HG03066 (cell line): Measurements from ENCODE around the gene SYCP1.
"Not testable (repeated sequence)": the region's sequence is repeated elsewhere in the genome, so short reads cannot be mapped to it uniquely, and the experiment has no call there.

Experiments used
- ATAC-seq: cut with Tn5 transposase; IDR thresholded peaks from one replicate; pipeline ENCODE4 v1.9.1; 2021; ENCODE audit warnings: low read depth; ENCODE audit not compliant: unreplicated experiment

The SYCP1 gene

DNA sequence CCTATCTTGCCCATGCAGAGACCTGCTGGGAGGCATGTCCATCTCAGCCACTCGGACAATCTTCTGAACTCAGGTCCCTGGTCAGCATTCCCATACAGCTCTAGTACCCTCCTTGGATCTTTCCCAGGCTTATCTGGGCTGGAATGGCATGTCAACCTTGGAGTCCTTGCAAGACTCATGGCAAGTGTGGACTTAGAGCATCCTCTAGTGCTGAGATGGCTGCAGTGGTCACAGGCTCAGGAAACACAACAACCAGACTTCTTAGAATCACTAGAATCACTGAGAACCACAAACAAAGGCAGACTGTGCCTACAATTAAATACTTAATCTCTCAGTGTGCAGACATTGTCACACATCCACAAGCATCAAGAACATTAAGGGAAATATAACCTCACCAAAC is 101.9 kb downstream of the SYCP1 start:
- no peak for ATAC-seq

DNA sequence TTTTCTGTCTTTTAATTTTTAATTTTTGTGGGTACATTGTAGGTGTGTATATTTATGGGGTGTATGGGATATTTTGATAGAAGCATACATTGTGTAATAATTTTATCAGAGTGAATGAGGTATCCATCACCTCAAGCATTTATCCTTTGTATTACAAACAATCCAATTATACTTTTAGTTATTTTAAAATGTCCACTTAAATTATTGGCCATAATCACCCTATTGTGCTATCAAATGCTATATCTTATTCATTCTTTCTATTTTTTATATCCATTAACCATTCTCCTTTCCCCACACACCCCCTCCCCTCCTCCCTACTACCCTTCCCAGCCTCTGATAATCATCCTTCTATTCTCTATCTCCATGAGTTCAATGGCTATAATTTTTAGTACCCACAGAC is 104.8 kb downstream of the SYCP1 start:
- no peak for ATAC-seq

DNA sequence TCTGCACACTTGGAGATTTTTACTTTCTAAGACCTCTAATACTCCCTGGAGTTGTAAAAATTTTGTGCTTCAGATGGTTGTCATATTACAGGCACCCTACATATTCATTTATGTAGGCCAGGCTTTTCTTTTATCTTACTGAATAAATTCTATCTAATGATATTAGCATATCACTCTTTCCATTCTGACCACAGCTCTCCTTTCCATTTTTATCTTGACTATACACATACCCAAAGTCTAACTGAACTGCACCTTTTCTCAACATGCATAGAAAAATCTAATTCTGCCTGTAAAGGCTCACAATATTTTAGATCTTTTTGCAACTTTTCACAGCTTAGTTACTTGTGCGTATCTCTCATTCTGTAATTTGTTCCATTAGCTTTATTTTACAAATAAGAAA is 122.2 kb downstream of the SYCP1 start:
- ATAC-seq: no peak

DNA sequence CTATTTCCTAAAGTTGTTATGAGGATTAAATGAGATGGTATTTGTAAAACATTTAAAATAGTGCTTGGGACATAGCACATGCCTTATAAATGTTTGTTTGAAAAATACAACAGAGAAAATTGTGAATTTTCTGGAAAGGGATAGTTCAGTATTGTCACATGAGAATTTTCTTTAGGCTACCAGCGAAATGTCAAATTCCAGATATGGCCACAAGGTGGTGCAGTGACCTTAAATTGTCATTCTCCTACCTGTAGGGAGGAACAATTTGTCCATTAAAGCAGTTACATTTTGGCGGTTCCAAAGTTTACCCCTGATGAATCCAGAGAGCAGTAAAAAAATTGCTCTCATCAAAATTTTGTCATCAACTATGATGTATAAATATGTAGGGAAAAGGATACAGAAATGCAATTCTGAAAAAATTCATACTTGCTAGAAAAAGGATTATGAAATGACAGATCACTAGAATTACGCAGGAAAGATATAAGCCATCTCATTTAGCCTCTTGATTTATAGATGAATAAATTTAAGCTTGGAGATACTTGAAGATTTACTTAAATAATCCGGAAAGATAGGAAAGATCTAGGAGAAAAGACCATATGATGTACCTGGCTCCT is 124.7 kb downstream of the SYCP1 start:
- no peak for ATAC-seq

DNA sequence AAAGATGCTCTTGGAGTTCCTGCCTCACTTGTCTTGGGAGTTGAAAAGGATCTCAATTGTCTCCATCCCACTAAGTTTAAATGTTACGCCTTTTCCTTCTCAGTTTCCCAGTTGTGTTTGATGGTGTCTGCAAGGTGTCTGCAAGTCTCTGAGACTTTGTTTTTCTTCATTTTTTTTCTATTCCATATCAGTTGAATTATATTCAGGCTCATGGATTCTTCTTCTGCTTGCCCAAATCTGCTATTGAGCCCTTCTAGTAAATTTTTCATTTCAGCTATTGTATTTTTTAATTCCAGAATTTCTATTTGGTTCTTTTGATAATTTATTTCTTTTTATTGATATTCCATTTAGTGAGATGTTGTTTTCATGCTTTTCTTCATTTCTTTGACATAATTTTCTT is 127.6 kb downstream of the SYCP1 start:
- ATAC-seq: no peak

DNA sequence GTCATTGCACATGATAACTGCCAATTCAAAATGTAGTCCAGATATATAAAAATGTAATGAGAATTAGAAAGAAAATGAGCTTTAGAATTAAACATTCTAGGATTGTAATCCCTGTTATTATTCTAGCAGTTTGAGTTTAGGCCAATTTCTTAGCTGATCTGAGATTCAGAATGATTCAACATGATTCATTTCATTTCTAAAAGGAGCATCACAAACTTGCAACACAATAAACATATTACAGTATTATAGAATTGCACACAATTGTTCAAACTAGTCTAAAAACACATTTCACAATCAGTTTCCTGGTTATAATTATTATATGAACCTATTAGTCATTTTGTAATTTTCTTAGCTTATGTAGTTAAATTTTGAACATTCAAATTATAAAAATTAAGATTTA is 131.6 kb downstream of the SYCP1 start:
- no peak for ATAC-seq

DNA sequence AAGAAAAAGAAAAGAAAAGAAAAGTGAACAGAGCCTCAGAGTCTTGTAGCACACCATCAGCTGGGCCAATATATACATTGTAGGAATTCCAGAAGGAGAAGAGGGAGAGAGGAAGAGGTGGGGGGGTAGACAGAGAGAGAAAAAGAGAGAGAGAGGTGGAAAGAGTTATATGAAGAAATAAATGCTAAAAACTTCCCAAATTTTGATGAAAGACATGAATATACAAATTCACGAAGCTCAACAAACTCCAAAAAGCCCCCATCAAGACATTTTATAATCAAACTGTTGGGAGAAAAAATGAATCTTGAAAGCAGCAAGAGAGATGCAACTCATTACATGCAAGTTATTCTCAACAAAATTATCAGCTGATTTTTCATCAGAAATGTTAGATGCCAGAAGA is 133.4 kb downstream of the SYCP1 start:
- ATAC-seq: no peak

DNA sequence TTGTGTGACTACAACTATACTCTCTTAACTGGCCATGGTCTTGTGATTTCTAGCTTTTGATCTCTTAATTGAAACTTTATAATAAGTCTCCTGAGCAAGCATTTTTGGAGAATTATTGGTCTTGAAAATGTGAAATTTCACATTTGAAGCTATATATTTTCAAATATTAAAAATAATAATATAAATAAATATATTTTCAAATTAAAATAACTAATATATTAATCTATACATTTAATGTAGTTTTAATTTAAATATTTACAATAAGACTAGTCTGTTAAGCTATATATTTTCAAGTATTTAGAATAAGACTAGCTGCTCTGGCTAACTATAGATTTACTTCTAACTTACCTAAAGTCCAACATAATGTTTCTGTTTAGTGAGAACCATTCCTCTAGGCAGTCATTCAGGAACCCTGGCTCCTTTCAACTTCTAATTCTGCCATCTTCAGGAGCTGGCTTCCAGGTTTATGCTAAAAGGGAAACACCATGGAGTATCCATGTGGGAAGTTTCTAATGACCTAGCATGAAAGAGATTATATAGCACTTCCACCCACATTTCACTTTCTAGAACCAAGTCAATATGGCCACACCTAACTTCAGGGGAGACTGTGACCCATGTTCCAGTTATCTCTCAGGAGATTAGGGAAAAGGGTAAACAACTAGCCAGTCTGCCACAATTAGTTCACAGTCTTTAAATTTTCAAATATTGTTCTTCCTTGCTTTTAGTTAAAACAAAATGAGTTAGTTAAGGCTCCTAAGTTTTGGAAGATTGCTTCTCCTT is 143.0 kb downstream of the SYCP1 start:
- ATAC-seq: no peak

DNA sequence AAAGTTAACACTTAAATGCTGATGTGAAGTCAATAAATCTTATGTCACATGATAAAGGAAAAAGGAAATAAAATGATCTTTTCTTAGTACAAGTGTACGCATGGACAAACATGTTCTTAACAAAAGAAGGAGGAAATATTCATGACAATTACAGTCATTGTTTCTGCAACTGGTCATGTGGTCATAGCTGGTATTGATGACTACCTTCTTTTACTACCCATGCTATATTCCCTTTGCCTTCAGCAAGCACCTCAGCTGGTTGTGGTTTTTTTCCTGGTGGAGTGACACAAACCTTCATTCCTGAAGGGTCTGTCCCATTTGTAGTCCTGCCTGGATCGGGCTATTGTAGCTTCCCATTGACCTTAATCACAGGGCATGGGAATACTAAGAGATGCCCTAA is 151.5 kb downstream of the SYCP1 start:
- no peak for ATAC-seq

DNA sequence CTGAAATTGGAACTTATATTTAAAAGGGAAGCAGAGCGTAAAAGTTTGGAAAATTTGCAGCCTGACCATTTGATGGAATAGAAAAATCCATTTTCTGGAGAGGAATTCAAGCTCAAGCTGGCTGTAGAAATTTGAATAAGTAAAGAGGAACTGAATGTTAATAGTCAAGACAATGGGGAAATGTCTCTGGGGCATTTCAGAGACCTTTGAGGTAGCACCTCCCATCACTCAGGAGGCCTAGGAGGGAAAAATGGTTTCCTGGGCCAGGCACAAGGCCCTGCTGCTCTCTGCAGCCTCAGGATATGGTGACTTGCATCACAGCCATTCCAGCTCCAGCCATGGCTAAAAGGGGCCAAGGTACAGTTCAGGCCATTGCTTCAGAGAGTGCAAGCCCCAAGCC is 157.3 kb downstream of the SYCP1 start:
- no peak for ATAC-seq

DNA sequence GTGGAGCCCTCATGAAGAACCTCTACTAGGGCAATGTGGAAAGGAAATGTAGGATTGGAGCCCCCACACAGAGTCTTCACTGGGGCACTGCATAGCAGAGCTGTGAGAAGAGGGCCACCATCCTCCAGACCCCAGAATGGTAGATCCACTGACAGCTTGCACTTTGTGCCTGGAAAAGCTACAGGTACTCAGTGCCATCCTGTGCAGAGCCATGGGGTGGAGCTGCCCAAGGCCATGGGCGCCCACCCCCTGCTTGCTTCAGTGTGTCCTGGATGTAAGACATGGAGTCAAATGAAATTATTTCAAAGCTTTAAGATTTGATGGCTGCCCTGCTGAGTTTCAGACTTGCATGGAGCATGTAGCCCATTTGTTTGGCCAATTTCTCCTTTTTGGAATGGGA is 157.8 kb downstream of the SYCP1 start:
- no peak for ATAC-seq

DNA sequence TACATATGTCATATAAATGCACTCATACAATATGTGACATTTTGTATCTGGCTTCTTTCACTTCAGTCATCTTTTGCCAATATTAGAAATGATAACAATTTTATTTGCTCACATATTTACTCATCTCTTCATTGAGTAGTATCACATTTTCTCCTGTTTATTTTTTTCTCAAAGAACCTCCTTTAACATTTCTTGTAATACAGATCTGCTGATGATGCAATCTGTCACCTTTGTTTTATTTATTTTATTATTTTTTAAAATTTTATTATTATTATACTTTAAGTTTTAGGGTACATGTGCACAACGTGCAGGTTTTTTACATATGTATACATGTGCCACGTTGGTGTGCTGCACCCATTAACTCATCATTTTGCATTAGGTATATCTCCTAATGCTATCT is 159.1 kb downstream of the SYCP1 start:
- ATAC-seq: no peak

DNA sequence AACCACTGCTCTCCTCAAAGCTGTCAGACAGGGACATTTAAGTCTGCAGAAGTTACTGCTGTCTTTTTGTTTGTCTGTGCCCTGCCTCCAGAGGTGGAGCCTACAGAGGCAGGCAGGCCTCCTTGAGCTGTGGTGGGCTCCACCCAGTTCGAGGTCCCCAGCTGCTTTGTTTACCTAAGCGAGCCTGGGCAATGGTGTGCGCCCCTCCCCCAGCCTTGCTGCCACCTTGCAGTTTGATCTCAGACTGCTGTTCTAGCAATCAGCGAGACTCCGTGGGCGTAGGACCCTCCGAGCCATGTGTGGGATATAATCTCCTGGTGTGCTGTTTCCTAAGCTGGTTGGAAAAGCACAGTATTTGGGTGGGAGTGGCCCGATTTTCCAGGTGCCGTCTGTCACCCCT is 164.9 kb downstream of the SYCP1 start:
- ATAC-seq: not testable (repeated sequence)

DNA sequence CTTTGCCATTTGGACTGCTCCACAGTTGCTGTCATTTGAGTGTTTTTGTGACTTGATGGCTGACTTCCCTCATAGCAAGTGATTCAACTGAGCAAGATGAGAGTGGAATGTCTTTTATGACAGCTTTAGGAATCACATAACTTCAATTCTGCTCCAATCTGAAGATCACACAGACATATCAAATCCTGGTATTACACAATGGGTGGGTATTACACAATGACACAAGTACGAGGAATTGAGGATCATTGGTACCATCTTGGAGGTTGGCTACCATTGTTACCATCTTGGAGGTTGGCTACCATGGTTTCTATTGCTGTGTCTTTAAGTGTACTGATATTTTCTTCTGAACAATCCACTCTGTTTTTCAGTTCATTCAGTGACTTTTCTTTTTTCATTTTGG is 166.5 kb downstream of the SYCP1 start:
- no peak for ATAC-seq

DNA sequence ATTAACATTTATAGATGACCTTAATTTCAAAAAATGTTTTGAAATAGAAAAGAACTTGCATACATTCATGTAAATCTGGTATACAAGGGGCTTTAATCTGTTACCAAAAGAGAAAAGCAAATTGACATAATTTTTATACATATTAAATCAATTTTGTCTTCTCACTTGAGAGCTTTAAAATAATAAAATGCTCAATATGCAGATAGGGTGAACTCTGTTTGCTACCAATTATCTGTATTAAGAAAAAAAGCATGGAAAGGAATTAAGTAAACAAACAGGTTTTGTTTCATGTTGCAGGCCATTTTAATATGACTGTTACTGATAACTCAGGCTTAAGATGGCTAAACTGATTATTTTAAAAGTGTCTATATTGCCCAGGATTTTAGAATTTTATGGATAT is 168.9 kb downstream of the SYCP1 start:
- ATAC-seq: no peak

DNA sequence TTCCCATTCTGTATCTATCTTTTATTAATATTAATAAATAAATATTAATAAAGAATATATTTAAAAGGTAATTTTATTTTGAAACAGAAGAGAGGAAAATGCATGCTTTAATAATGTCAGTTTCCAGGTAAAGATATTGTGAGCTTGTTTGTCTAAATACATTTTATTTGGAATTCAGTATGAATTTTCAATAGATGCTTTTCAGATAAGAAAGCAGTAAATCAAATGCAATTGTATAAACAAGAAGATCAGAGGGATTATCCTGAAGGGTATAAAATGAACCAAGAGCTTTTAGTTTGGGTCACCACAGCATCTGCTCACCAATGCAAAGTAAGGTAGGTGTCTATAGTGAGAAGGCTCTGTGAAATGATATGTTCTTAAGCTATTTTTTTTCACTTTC is 174.9 kb downstream of the SYCP1 start, which contains the start of gene TSHB:
TSS of gene TSHB (plus strand) at position 301 of the 400 bp plus-strand sequence. CDS start 3,537 bp downstream, outside the sequence.
- no peak for ATAC-seq

DNA sequence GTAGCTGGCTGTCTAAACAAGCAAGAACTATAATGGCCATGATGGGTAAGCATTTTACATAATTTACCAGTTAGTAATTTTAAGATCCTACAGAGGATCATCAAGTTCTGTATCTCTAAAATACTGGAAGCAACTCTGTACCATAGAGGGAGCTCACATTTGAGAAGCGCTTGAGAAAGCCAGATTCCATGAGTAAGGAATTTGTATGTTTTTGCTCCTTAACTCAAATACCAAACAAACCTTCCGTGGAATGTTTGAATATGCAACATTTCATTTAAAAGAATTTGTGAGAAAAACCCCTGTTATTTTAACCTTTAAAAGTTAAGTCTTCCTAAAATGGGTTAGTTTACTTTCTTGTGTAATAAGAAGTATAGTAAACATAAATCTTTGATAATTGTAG is 176.9 kb downstream of the SYCP1 start:
- no peak for ATAC-seq

DNA sequence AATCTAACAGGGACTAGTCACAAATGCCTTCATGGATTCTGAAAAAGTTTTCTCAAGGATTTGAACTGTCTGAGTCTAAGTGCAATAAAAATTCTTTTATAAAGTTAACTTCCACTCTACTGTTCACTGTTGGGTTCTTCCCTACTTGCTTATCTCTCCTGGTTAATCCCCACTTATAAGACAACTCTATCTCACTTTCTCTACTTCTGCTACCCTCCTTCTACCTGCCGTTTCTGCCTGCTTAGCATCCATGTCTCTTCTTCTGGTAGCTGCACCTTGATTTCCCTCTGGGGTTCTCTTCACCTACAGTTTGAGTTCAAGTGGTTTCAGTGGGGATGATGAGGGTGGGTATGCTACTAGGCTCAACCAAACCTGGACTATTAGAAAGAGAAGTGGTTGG is 181.0 kb downstream of the SYCP1 start:
- ATAC-seq: no peak

DNA sequence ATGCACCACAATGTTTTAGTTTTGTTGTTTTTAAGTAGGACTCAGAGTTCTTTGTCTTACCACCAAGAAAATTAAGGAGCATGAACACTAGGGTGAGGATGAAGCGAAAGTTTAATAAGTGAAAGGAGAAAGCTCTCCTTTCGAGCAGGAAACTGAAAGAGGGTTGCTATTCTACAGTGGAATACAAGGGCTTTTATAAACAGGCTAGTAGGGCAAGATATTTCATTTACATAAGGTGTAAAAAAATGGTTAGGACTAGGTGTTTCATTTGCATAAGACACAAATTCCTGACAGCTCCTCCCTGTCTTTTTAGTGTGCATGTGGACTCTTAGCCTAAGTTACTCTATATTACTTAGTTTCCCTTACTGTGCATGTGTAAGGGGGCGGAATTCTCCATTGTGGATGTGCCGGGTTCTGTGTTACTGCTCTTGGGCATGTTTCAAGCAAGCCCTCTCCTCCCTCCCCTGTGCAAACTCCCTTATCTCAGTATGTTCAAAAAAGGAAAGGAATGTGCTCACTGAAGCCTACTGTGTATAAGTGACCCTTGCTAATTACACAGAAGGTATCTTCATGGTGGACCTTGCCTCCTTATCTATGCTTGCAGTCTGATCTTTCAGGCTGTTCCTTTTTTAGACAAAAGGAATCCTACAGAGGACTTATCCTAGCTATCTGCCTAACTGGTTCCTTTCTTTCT is 182.3 kb downstream of the SYCP1 start:
- ATAC-seq: no peak

DNA sequence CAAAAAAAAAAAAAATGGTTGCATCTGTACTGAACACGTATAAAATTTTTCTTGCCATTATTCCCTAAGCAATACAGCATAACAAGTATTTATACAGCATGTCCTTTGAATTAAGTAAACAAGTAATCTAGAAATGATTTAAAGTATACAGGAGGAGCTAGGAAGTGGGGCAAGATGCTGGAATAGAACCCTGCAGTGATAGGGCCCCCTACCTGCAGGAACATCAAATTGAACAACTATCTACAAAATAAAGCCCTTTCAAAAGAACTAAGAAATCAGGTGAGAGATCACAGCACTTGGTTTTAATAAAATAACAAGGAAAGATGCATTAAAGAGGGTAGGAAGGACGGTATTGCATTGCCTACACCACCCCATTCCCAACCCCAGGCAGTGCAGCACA is 185.8 kb downstream of the SYCP1 start:
- no peak for ATAC-seq

DNA sequence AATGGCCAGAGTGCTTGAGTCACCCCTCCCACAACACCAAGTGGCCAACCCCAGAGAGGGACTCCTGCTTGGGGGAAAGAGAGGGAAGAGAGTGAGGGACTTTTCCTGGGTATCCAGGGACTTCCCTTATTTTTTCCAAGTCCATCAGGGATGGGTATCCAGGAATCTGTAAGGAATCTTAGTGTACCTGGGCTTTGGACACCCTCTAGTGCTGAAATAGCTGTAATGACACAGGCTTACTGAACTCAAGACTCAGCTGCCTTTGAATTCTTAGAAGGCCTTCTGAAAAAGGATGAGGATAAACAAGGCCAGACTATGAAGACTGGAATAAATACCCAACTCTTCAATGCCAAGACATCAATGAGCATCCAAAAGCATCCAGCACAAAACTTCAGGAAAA is 187.0 kb downstream of the SYCP1 start:
- no peak for ATAC-seq
